ENCODE data around the gene IL5.
"Not testable (repeated sequence)": the region's sequence is repeated elsewhere in the genome, so short reads cannot be mapped to it uniquely, and the experiment has no call there.

DNA sequence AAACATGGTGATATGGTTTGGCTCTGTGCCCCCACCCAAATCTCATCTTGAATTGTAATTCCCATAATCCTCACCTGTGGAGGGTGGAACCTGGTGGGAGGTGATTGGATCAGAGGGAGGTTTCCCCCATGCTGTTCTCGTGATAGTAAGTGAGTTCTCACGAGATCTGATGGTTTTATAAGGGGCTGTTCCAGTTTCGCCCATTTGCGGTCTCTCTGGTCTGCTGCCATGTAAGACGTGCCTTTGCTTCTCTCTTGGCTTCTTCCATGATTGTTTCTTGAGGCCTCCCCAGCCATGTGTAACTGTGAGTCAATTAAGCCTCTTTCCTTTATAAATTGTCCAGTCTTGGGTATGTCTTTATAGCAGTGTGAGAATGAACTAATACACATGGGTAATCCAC is 18.4 kb downstream of the IL5 start:
- TF ChIP-seq, protein P1, sequence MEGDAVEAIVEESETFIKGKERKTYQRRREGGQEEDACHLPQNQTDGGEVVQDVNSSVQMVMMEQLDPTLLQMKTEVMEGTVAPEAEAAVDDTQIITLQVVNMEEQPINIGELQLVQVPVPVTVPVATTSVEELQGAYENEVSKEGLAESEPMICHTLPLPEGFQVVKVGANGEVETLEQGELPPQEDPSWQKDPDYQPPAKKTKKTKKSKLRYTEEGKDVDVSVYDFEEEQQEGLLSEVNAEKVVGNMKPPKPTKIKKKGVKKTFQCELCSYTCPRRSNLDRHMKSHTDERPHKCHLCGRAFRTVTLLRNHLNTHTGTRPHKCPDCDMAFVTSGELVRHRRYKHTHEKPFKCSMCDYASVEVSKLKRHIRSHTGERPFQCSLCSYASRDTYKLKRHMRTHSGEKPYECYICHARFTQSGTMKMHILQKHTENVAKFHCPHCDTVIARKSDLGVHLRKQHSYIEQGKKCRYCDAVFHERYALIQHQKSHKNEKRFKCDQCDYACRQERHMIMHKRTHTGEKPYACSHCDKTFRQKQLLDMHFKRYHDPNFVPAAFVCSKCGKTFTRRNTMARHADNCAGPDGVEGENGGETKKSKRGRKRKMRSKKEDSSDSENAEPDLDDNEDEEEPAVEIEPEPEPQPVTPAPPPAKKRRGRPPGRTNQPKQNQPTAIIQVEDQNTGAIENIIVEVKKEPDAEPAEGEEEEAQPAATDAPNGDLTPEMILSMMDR (IDR thresholded peaks at IDR 0.05; ENCODE audit: low read depth, low read length) = not testable (repeated sequence)
- not testable (repeated sequence) for TF ChIP-seq EZH2phosphoT487 (IDR thresholded peaks at IDR 0.05; ENCODE audit: low read depth)

Data from OCI-LY3 (cell line).